GM06990 (cell line): Measurements from ENCODE around the gene DBH.

ENCODE experiments used
- DNase-seq: peaks from one replicate; pipeline ENCODE4 v3.0.0-alpha.2; 2011; ENCODE audit not compliant: insufficient read length; ENCODE audit errors: extremely low read depth
- H3K27me3 ChIP-seq: replicated peaks from 2 replicates; pipeline ENCODE4 v1.6.0; 2011; ENCODE audit warnings: low read length; ENCODE audit not compliant: control insufficient read depth, insufficient read depth
- H3K36me3 ChIP-seq: 2 replicates; pipeline ENCODE4 v1.5.1; 2011; ENCODE audit warnings: low read length; ENCODE audit not compliant: control insufficient read depth, insufficient read depth
- H3K4me3 ChIP-seq: replicated peaks from 2 replicates; pipeline ENCODE4 v1.5.1; 2011; ENCODE audit warnings: low read depth, mild to moderate bottlenecking, control low read depth, low read length
- CTCF ChIP-seq: IDR thresholded peaks from 2 replicates; pipeline ENCODE4 v1.5.1; 2011; ENCODE audit warnings: low read length, control low read depth, mild to moderate bottlenecking, inconsistent platforms; ENCODE audit not compliant: insufficient read depth, poor library complexity, severe bottlenecking

DBH gene

GRCh38 chr9:133706307-133707050 lies 70.3 kb downstream of the DBH start:
- H3K36me3 ChIP-seq: no peaks in the 10 kb centered on the region
- H3K27me3 ChIP-seq: peaks cover 5% of the 10 kb centered on the region
- no peak overlapping the region for H3K4me3 ChIP-seq
- TF ChIP-seq CTCF: no peak
- DNase-seq: no peak

GRCh38 chr9:133707065-133707762 lies 71.1 kb downstream of the DBH start:
- Histone ChIP-seq H3K27me3 (peaks cover 5% of the 10 kb centered on the region), H3K4me3 (no peak overlapping the region), H3K36me3 (no peaks in the 10 kb centered on the region)
- TF ChIP-seq CTCF: no peak
- DNase-seq: no peak

- no peak for DNase-seq
- Histone ChIP-seq H3K4me3 (no peak overlapping the region), H3K27me3 (peaks cover 5% of the 10 kb centered on the region), H3K36me3 (no peaks in the 10 kb centered on the region)
- no peak for TF ChIP-seq CTCF
Measured at GRCh38 chr9:133707763-133708245, 71.6 kb downstream of the DBH start.

GRCh38 chr9:133708246-133709014 lies 72.3 kb downstream of the DBH start:
- DNase-seq: no peak
- H3K27me3 ChIP-seq: peaks cover 3% of the 10 kb centered on the region; the same call in 1 of the 2 replicates
- H3K36me3 ChIP-seq: no peaks in the 10 kb centered on the region
- H3K4me3 ChIP-seq: no peak overlapping the region
- TF ChIP-seq CTCF: no peak
